Measurements from ENCODE around the gene TBC1D20.

GRCh38 chr20:403582-403957, 58.8 kb downstream of the TBC1D20 start:
- TF ChIP-seq CTCF (IDR thresholded peaks at IDR 0.05) (no peak), POLR2A (IDR thresholded peaks at IDR 0.05; ENCODE audit: low read depth) (no peak), POLR2AphosphoS5 (IDR thresholded peaks at IDR 0.05) (no peak)
